Panc1 (cell line): ENCODE results near the gene CEP170B. TPM values are rescaled to one million over a fixed set of nuclear protein-coding genes. Genes with fewer than 3 reads are reported as not detected.

Experiments
- ATAC-seq: fragments of 200-7000 bp; cut with Tn5 transposase; 2 replicates; pipeline ENCODE4 v1.9.1; 2020; ENCODE audit warnings: mild to moderate bottlenecking, moderate library complexity
- BruUV-seq: library from RNA; stranded (reverse); fragments of 400-500 nt; replicated peaks from 2 replicates; lab custom pipeline; 2021; lab: Mats Ljungman, UMichigan
- CTCF ChIA-PET: fragments of 300-600 bp; sonication (Branson Sonifier 250); formaldehyde crosslinking; loops from one replicate; lab custom pipeline; 2022; ENCODE audit warnings: antibody characterized with exemption; lab: Charles Lee
- POLR2A ChIA-PET: fragments of 300-600 bp; sonication (Branson Sonifier 250); formaldehyde crosslinking; loops from one replicate; lab custom pipeline; 2022; ENCODE audit warnings: antibody characterized with exemption; lab: Charles Lee
- DNase-seq: peaks from one replicate; pipeline ENCODE4 v3.0.0-alpha.2; 2010; ENCODE audit warnings: low read depth, low spot score
- H3K27ac ChIP-seq: 2 replicates; pipeline ENCODE4 v1.5.1; 2011; ENCODE audit warnings: mild to moderate bottlenecking, low read length, inconsistent platforms
- H3K27me3 ChIP-seq: fragments of 200-500 bp; sonication (Bioruptor generic); 2 replicates; pipeline ENCODE4 v1.6.0; 2014; ENCODE audit warnings: low read length, inconsistent platforms; ENCODE audit not compliant: control insufficient read depth, insufficient read depth
- H3K36me3 ChIP-seq: fragments of 200-500 bp; sonication (Bioruptor generic); 2 replicates; pipeline ENCODE4 v1.5.1; 2014; ENCODE audit warnings: inconsistent platforms, mild to moderate bottlenecking, low read length, moderate library complexity; ENCODE audit not compliant: control insufficient read depth, insufficient read depth
- H3K4me1 ChIP-seq: 2 replicates; pipeline ENCODE4 v1.5.1; 2011; ENCODE audit warnings: inconsistent platforms, mild to moderate bottlenecking, low read length, moderate library complexity; ENCODE audit not compliant: control insufficient read depth, insufficient read depth
- H3K4me3 ChIP-seq, 2 experiments: 2 replicates each; pipeline ENCODE4 v1.5.1; 2011 to 2012; ENCODE audit warnings: low read depth in 2 of 2, low read length in 2 of 2, mild to moderate bottlenecking in 2 of 2, inconsistent platforms in 1 of 2, moderate library complexity in 1 of 2
- H3K9me3 ChIP-seq: fragments of 200-500 bp; sonication (Bioruptor generic); 2 replicates; pipeline ENCODE4 v1.5.1; 2014; ENCODE audit warnings: low read depth, mild to moderate bottlenecking, inconsistent platforms, low read length, moderate library complexity; ENCODE audit not compliant: control insufficient read depth, insufficient read depth
- CTCF ChIP-seq: fragments of 450-650 bp; IDR thresholded peaks from 2 replicates; pipeline ENCODE4 v1.5.1; 2017; ENCODE audit warnings: mild to moderate bottlenecking
- POLR2AphosphoS5 ChIP-seq: IDR thresholded peaks from 2 replicates; pipeline ENCODE4 v1.6.1; 2012; ENCODE audit warnings: mild to moderate bottlenecking, low read depth, low read length, moderate library complexity
- REST ChIP-seq, 2 experiments: IDR thresholded peaks; 2 replicates each; pipeline ENCODE4 v1.6.1; 2011 to 2012; ENCODE audit warnings: low read depth in 2 of 2, control low read depth in 1 of 2, low read length in 1 of 2, mild to moderate bottlenecking in 1 of 2, moderate library complexity in 1 of 2; ENCODE audit not compliant: insufficient read depth in 1 of 2
- SIN3A ChIP-seq: IDR thresholded peaks from 2 replicates; pipeline ENCODE4 v1.6.1; 2012; ENCODE audit warnings: low read depth, mild to moderate bottlenecking, low read length, moderate library complexity, borderline replicate concordance; ENCODE audit not compliant: insufficient read depth
- TCF7L2 ChIP-seq: IDR thresholded peaks from 2 replicates; pipeline ENCODE4 v1.6.1; 2011; ENCODE audit warnings: mild to moderate bottlenecking, low read depth, low read length, inconsistent platforms
- in situ Hi-C: cut with HindIII; loops from 2 replicates; pipeline ENCODE4 v1.10.0; 2016; ENCODE audit warnings: low sequenced_read_pairs, low pct_unique_long_range_greater_than_20kb
- intact Hi-C: fragments of 100-400 bp; cut with micrococcal nuclease; formaldehyde crosslinking; loops from one replicate; pipeline ENCODE4 v1.10.0; 2022; ENCODE audit not compliant: unreplicated experiment
- total RNA-seq: library from RNA; stranded (reverse); gene quantifications from one replicate; pipeline ENCODE4 v1.2.1, GENCODE V29; 2021; ENCODE audit not compliant: unreplicated experiment

The CEP170B gene
- total RNA-seq, 1 experiment from 2014 or later, result 17.8 TPM

GRCh38 chr14:104939666-104940410, 74.8 kb downstream of the CEP170B start:
- POLR2A ChIA-PET, result no interaction called here
- H3K4me1 ChIP-seq, result no peaks in the 10 kb centered on the region
- H3K36me3 ChIP-seq, result peaks cover 5% of the 10 kb centered on the region
- TF ChIP-seq SIN3A, result no peak
- no peak for TF ChIP-seq REST (IDR thresholded peaks at IDR 0.05; ENCODE audit: insufficient read depth in 1 of 2, low read depth in 2 of 2, low read length in 1 of 2)
- TF ChIP-seq POLR2AphosphoS5, result no peak
- TF ChIP-seq TCF7L2, result no peak
- no peak for TF ChIP-seq CTCF
- no peak overlapping the region for H3K27ac ChIP-seq
- no peaks in the 10 kb centered on the region for H3K9me3 ChIP-seq
- intact Hi-C loops (no loop called here), in situ Hi-C loops (no loop called here)
- BruUV-seq, result no TSS peak
- DNase-seq, result no peak
- CTCF ChIA-PET, result no interaction called here
- H3K27me3 ChIP-seq, result no peaks in the 10 kb centered on the region
- ATAC-seq, result no peak
- H3K4me3 ChIP-seq, result no peak overlapping the region

- no peak for TF ChIP-seq REST (IDR thresholded peaks at IDR 0.05; ENCODE audit: insufficient read depth in 1 of 2, low read depth in 2 of 2, low read length in 1 of 2)
- no peak for TF ChIP-seq SIN3A
- TF ChIP-seq TCF7L2, result no peak
- no peak; the same call in 1 of the 2 replicates for TF ChIP-seq CTCF
- no peak for TF ChIP-seq POLR2AphosphoS5
- ChIA-PET CTCF (interaction anchor here (0.5 kb wide), 1 partner anchor 28 kb away, joined by 5 read pairs; no protein-coding TSS in a partner anchor), POLR2A (no interaction called here)
- Histone ChIP-seq H3K4me3 (no peak overlapping the region), H3K4me1 (no peaks in the 10 kb centered on the region), H3K9me3 (no peaks in the 10 kb centered on the region), H3K27ac (no peak overlapping the region), H3K27me3 (no peaks in the 10 kb centered on the region), H3K36me3 (peaks cover 5% of the 10 kb centered on the region)
- DNase-seq, result no peak
- no TSS peak for BruUV-seq
- in situ Hi-C loops, result no loop called here
- ATAC-seq, result no peak; the same call in 1 of the 2 replicates
- intact Hi-C loops, result no loop called here
Observed at GRCh38 chr14:104940526-104941150, 75.6 kb downstream of the CEP170B start.
